ENCODE results near the gene EMP1. TPM values are rescaled to one million over a fixed set of nuclear protein-coding genes. Genes with fewer than 3 reads are reported as not detected.

The EMP1 gene
- total RNA-seq, 1 experiment from 2014 or later = 0.63 TPM

DNA sequence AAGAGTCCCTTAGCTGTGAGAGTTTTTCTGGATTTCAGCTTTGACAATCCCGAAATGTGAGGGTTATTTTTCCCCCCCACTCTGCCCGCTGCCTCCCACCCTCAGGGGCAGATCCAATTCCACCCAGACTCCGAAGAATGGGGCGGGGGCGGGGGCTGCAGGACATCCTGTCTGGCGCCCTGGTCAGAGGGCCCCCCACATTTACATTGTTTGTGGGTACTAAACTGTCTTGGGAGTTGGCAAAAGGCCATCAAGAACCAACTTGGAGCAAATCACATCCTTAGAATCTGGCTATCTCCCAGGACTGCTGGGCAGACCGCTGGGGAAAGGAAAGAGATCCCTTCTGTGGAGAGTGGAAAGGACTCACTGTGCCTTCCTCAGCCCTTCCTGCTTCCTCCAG is 2.4 kb downstream of the EMP1 start:
- no peak overlapping the region for H3K9ac ChIP-seq (ENCODE audit: extremely low read depth, insufficient read length, low read length)
- H3K27ac Mint-ChIP-seq = no peak overlapping the region
- H2AK5ac ChIP-seq (ENCODE audit: insufficient read length, low read length) = no peak overlapping the region

More for the DNA sequence above, 2.4 kb downstream of the EMP1 start:
- H3K4me2 ChIP-seq (ENCODE audit: insufficient read depth, insufficient read length, low read length) = no peak overlapping the region
- no peak overlapping the region for H3K56ac ChIP-seq (ENCODE audit: insufficient read length, low read depth, low read length)
- no peak overlapping the region for H3K23ac ChIP-seq (ENCODE audit: insufficient read length, low read depth, low read length)
- no peaks in the 10 kb centered on the region for H3K23me2 ChIP-seq (ENCODE audit: insufficient read length, low read depth, low read length, poor library complexity, severe bottlenecking)
- H3K4me1 ChIP-seq (ENCODE audit: insufficient read depth, low read length) = peaks cover 9% of the 10 kb centered on the region
- H3K27ac ChIP-seq (ENCODE audit: insufficient read length, low read depth, low read length) = no peak overlapping the region
- H2BK15ac ChIP-seq (ENCODE audit: low read depth, low read length) = no peak overlapping the region
- no peaks in the 10 kb centered on the region for H3K27me3 ChIP-seq (ENCODE audit: insufficient read depth, low read length)
- no peak overlapping the region for H2BK12ac ChIP-seq (ENCODE audit: insufficient read length, low read depth, low read length)
- no peaks in the 10 kb centered on the region; a peak in 1 of 7 replicates for H3K36me3 Mint-ChIP-seq (ENCODE audit: insufficient read depth in 1 of 3, low read depth in 3 of 3)
- no peak overlapping the region for H2BK20ac ChIP-seq (ENCODE audit: low read depth, low read length, poor library complexity, severe bottlenecking)
- no peaks in the 10 kb centered on the region for H4K20me1 ChIP-seq (ENCODE audit: control insufficient read depth, insufficient read depth, insufficient read length)
- no peak overlapping the region for H3K4ac ChIP-seq (ENCODE audit: low read depth, low read length)
- H2BK120ac ChIP-seq (ENCODE audit: low read depth, low read length, poor library complexity, severe bottlenecking) = no peak overlapping the region
- no peaks in the 10 kb centered on the region for H3K79me1 ChIP-seq (ENCODE audit: insufficient read depth, low read depth, low read length, poor library complexity, severe bottlenecking)
- no peak overlapping the region for H2AFZ ChIP-seq (ENCODE audit: low read length)
- no peaks in the 10 kb centered on the region for H3K9me3 ChIP-seq (ENCODE audit: control insufficient read depth, low read depth, low read length)
- H3T11ph ChIP-seq (ENCODE audit: low read length) = no peak overlapping the region
- no peaks in the 10 kb centered on the region for H3K79me2 ChIP-seq (ENCODE audit: insufficient read depth, low read length)
- no peak overlapping the region for H4K91ac ChIP-seq (ENCODE audit: insufficient read length, low read depth, low read length)
- H3K4me1 Mint-ChIP-seq = peaks cover 43 to 52% of the 10 kb centered on the region in 2 experiments
- no peak overlapping the region for H2BK5ac ChIP-seq (ENCODE audit: insufficient read length, low read length)
- no peak overlapping the region for H3K4me3 Mint-ChIP-seq
- DNase-seq = no peak
- H3K27me3 Mint-ChIP-seq (ENCODE audit: low read depth) = peaks cover 13% of the 10 kb centered on the region
- H3K14ac ChIP-seq (ENCODE audit: insufficient read depth, low read length) = no peak overlapping the region; the same call in 1 of the 2 replicates
- H3K18ac ChIP-seq (ENCODE audit: insufficient read length, low read depth, low read length) = no peak overlapping the region
- TF ChIP-seq, protein P1, sequence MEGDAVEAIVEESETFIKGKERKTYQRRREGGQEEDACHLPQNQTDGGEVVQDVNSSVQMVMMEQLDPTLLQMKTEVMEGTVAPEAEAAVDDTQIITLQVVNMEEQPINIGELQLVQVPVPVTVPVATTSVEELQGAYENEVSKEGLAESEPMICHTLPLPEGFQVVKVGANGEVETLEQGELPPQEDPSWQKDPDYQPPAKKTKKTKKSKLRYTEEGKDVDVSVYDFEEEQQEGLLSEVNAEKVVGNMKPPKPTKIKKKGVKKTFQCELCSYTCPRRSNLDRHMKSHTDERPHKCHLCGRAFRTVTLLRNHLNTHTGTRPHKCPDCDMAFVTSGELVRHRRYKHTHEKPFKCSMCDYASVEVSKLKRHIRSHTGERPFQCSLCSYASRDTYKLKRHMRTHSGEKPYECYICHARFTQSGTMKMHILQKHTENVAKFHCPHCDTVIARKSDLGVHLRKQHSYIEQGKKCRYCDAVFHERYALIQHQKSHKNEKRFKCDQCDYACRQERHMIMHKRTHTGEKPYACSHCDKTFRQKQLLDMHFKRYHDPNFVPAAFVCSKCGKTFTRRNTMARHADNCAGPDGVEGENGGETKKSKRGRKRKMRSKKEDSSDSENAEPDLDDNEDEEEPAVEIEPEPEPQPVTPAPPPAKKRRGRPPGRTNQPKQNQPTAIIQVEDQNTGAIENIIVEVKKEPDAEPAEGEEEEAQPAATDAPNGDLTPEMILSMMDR (conservative IDR thresholded peaks at IDR 0.05) = no peak
- WGBS (ENCODE audit: extremely low coverage, insufficient read length, low lambda C conversion rate) = no CpG with 5 or more reads among the region's 7 CpGs
- H4K8ac ChIP-seq (replicated peaks; ENCODE audit: insufficient read length, low read depth, low read length) = no peak overlapping the region
- H4K5ac ChIP-seq (ENCODE audit: insufficient read length, low read depth, low read length) = no peak overlapping the region
- H3K9me3 Mint-ChIP-seq = no peaks in the 10 kb centered on the region

All from H9 (cell line).